HG02678 (cell line): ENCODE results near the gene AHCYL2.

Experiments used
- ATAC-seq: cut with Tn5 transposase; IDR thresholded peaks from one replicate; pipeline ENCODE4 v1.9.1; 2021; ENCODE audit warnings: mild to moderate bottlenecking, moderate library complexity; ENCODE audit not compliant: unreplicated experiment

AHCYL2 gene

DNA sequence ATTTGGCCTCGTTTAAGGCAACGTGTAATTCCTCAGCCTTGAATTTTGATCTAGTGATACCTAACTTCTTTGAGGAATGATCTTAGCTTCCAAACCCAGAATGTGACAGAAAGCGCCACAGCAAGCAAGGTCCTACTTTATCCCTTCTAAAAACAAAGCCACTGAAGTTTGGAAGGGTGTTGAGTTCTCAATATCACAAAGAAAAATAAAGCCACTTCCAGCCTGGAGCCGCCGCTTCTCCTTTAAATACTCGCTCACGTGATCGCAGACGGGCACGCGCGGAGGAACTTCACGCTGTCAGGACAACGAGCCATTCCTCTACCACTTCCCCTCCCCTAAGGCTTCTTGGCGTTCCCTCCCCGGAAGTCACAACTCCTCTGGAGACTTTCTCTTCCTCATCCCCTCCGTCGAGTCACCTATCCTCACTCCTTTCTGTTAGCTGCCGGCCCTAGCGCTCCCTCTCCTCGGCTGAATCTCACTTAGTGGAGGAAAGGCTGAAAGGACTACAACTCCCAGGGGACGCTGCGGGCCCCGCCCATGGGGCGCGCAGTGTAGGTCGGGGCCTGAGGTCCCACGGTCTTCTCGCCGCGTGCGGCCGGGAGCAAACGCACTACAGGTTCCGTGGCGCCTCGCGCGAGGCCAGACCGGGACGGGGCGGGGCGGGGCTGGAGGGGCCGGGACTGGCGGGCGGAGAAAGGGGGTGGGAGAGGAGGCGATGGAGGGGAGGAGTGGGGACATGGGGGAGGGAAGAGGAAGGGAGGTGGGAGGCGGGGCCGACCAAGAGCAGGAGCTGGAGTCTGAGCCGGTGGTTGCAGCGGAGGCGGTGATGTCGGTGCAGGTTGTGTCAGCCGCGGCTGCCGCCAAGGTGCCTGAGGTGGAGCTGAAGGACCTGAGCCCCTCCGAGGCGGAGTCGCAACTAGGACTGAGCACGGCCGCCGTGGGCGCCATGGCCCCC lies at the start of gene AHCYL2:
Gene AHCYL2 (plus strand): TSS at position 780 of the 955 bp plus-strand sequence.
- peak; percentile 90 for ATAC-seq

DNA sequence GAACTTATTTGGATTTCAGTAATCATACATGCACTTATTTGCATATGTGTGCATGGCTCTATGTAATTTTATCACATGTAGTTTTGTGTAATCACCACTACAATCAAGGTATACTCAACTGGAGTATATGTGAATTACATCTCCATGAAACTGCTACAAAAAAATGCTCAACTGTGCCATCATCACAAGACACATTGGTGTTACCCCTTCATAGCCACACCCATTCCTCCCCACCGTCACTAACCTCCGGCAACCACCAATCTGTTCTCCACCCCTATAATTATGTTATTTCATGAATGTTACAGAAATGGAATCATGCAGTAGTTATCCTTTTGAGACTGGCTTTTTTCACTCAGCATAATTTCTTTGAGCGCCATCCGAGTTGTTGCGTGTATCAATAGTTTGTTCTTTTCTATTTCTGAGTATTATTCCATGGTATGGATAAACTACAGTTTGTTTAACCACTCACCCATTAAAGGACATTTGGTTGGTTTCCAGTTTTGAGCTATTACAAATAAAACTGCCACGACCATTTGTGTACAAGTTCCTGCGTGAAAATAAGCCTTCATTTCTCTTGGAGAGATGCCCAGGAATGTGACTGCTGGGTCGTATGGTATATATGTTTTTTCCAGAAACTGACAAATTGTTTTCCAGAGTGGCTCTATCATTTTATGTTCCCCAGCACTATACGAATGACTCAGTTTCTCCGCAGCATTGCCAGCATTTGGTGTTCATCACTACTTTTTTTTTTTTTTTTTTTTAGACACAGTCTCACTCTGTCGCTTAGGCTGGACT lies 47.7 kb upstream of the AHCYL2 start:
- ATAC-seq = no peak

DNA sequence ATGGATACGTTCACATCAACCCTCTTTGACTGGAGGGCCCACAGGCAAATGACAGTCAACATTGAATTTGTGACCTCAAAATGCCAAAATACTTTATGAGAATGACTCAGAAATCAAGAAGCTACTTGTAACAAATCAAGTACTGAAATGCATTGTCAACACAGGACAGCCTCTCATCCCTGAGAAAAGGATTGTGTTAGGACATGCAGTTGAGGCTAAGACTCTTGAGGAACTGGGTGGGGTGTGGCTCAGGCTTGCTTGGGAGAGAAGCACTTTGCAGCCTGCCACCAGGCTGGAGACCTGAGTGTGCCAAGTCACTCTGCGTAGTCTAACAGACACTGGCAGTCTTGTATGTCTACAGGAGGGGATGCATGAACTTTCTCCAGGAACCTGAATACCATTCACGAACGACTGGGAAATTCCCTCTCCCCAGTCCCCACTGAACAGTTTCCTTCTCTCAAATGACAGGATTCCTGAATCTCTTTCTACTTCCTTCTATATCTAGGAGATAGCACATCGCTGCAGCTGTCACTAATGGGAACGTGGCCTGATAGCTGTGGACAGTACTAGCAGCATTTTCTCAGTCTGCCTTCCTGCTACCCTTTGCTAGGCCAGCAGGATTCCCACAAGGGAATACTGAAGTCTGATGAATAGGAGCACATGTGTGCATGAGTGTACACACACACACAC lies 39.7 kb upstream of the AHCYL2 start:
- no peak for ATAC-seq

DNA sequence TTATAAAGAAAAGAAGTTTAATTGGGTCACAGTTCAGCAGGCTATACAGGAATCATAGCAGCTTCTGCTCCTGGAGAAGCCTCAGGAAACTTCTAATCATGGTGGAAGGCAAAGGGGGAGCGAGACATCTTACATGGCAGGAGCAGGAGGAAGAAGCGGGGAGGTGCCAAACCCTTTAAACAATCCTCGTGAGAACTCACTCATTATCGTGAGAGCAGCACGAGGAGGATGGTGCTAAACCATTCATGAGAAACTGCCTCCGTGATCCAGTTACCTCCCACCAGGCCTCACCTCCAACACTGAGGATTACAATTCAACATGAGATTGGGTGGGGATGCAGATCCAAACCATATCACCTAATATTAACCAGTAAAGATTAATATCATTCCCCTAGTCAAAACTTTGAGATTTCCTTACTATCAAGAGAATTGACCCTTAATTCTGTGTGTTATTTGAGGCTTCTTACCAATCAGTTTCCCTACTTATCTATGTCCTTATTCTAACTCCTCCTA lies 38.0 kb upstream of the AHCYL2 start:
- ATAC-seq = no peak

DNA sequence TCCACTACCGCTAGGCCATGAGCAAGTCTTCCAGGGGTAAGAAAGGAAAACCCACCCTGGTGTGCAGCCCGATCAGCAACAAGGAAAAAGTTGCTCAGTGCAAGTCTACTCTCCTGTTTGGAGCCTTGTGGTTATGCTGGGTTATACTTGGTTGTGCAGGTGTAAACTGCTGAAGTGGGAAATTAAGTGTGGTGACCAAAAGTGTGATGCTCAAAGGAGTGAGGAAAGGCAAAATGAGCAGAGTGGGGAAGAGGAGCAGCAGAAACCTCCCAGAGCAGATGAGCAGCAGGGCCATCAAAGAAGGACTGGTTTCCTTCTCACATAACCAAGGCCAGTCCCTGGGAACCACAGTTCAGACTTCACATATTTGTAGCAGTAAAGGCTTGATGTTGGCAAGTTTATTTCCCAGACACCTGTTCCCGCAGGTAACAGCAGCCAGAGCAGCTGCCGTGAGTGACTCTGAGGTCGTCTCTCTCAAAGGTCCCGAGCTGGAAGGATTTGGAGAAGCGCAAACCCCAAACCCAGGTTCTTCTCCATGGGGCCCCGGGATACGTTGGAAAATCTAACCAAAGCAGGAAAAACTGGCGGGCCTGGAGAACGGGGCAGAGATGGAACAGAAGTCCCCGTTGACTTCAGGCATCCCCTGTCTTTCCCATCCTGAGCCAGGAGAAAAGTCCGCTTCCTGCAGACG lies 37.0 kb upstream of the AHCYL2 start:
- ATAC-seq = no peak

DNA sequence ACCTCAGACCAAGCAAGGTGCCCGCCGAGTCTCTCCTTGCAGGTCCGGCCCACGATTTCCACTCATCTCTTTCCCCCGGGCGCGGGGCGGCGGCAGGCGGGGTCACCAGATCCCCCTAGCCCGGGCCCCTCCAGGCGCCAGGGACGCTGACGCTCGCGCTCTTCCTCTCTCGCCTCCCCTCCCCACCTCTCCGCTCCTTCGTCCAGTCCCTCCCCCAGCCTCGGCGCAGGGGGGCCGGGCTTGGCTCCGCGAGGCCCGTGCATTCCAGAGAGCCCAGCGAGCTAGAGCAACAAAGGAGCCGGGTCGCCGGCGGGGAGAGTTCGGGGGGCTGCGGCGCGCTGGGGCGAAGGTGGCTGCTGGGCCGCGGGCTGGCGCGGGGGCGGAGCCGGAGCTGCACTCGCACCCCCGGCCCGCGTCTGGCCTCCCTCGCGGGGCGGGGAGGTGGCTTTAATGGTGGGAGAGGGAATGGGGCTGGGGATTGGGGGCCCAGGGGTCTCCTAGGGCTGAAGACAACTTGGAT lies 36.4 kb upstream of the AHCYL2 start, which contains the start of gene SMO:
Gene SMO (plus strand): TSS at position 262 of the 520 bp plus-strand sequence. CDS start 519 bp downstream, outside the sequence.
- no peak for ATAC-seq

DNA sequence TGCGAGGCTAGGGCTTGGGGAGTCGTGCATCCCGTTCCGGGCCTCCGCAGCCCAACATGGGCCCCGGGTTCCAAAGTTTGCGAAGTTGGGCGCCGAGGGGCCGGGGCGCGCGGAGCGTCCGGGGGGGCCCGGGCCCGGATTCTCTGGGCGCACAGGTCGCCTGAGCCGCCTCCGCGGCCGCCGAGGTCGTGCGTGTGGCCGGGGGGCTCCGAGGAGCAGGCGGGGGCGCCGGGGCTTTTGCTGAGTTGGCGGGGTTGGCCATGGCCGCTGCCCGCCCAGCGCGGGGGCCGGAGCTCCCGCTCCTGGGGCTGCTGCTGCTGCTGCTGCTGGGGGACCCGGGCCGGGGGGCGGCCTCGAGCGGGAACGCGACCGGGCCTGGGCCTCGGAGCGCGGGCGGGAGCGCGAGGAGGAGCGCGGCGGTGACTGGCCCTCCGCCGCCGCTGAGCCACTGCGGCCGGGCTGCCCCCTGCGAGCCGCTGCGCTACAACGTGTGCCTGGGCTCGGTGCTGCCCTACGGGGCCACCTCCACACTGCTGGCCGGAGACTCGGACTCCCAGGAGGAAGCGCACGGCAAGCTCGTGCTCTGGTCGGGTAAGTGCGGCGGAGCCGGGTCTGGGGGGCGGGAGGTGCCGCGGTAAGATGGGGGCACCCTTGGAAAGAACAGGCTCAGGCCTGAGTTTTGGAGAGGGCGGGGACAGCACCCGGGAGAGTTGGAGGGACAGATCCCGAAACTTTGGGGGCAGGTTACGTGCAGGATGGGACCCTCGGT lies 35.8 kb upstream of the AHCYL2 start:
- no peak for ATAC-seq

DNA sequence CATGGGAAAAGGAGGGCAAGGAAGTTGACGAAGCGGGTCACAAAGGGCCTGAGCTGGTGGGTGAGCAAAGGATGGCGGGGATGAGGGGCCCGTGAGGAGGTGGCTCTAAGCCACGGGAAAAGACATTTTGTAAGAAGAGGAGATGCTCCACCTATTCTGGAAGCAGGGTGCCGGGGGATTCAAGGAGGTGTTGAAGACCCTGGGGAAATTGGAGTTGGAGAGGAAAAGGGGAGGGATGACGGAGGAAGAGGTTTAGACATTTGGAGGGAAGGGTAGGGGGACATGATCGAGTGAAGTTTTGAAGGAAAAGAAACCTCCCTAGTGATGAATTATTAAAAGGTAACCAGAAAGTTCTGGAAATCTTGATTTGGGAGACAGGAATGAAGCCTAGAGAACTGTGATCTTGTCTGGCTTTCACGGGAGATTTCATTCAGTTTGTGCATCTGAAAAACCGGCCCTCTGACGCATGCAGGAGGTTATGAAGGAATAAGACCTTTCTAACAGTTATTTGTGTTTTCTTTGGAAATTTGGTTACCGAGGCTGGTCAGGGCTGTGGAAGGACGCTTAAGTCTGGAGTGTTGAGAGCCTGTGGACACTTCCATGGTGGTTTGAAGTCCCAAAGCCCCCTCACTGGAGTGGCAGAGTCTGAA lies 35.0 kb upstream of the AHCYL2 start:
- ATAC-seq = no peak

DNA sequence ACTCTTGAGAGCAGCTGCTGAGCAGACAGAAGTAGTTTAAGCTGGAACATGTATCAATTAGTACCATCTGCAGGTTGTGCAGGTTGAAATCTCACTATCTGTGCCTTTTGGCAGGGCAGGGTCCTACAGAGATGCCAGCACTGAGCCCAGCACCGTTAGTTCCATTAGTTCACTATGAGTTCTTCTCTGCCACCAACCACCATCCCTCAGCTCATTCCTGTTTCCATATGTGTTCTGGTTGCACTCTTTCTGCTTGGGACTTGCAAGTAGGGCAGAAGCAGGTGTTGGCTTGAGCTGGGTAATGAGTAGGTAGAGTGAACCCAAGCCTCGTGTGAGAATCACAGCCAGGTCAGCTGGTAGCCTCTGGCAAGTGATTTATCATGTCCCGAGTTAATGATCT lies 33.6 kb upstream of the AHCYL2 start:
- no peak for ATAC-seq

DNA sequence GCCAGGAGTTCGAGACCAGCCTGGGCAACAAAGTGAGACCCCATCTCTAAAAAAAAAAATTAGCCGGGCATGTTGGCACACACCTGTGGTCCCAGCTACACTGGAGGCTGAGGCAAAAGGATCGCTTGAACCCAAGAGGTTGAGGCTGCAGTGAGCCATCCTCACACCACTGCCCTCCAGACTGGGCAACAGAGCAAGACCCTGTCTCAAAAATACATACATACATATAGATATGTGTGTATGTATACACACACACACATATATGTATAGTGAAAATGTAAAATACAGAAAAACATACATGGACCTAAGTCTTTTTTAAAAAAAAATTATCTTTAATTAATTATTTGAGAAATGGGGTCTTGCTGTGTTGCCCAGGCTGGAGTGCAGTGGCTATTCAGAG lies 30.9 kb upstream of the AHCYL2 start:
- no peak for ATAC-seq

DNA sequence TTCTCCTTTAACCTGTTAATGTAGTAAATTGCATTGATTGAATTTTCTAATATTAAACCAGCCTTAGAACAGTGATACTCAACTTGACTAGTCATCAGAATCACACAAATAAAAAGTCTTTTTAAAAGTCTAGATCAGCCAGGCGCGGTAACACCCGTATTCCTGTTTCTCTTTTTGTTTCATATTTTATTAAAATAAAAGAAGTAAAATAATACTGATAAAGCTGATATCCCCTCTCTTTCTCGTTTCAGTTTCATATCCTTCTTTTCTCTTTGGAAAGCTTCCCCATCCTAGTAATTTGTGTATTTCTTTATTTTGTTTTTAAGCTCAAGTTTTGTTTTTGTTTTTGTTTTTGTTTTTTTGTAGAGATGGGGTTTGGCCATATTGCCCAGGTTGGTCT lies 27.1 kb upstream of the AHCYL2 start:
- no peak for ATAC-seq

DNA sequence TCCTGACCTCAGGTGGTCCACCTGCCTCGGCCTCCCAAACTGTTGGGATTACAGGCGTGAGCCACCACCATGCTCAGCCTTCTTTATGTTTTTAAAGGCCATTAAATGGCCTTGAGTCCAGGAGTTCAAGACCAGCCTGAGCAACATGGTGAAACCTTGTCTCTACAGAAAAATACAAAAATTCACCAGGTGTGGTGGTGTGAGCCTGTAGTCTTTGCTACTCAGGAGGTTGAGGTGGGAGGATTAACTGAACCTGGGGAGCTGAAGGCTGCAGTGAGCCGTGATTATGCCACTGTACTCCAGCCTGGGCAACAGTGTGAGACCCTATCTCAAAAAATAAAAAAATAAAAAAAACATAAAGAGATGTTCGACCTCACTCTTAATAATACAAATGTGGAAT lies 25.4 kb upstream of the AHCYL2 start:
- ATAC-seq = no peak

DNA sequence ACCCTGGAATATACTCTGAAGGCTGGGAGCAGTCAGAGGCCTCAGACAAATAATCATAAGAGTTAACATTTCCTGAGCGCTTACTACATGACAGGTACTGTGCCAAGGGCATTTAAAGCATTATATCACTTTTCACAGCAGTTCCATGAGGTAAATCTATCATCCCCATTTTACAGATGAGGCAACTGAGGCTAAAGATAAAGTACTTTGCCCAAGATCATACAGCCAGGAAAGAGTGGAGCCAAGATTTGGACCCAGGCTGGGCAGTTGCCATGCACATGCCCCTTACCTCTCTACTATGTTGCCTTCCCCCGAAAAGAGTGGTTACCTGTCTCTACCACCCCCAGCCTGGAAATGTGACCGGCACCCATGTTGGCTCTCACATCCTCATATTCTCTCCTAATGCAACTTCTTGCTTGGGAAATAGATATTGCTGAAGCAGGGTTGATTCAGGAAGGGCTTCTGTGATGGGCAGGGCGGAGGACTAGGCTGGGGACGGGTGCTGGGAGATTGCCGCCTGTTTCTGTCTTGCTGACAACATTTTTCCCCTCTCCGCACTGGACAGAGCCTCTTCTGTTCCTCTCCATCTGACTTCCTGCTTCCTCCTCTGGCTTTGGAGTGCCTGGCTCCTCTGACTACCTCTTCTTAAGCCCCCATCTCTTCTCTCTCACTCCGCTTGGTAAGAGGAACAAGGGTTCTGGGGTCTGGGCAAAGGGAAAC lies 22.6 kb upstream of the AHCYL2 start:
- ATAC-seq = no peak

DNA sequence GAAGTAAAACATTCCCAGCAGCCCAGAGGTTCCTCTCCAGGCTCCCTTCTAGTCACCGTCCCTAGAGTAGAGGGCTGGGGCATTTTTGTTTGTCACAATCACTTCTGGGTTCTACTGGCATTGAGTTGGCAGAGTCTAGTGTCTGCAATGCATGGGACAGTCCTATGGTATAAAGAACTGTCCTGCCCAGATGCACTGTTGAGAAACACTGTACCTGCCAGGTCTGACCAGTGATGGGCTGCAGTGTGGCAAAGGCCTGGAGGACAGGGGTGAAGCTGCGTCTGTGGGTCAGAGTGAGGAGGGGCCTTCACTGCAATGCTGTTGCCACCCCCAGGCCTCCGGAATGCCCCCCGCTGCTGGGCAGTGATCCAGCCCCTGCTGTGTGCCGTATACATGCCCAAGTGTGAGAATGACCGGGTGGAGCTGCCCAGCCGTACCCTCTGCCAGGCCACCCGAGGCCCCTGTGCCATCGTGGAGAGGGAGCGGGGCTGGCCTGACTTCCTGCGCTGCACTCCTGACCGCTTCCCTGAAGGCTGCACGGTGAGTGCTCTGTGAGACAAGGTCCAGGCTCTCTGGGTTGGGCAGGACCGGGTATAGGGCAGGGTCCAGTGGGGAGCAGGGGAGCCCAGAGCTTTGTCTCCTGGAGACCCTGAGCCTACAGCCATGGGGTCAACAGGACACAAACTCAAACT lies 21.6 kb upstream of the AHCYL2 start:
- ATAC-seq = no peak

DNA sequence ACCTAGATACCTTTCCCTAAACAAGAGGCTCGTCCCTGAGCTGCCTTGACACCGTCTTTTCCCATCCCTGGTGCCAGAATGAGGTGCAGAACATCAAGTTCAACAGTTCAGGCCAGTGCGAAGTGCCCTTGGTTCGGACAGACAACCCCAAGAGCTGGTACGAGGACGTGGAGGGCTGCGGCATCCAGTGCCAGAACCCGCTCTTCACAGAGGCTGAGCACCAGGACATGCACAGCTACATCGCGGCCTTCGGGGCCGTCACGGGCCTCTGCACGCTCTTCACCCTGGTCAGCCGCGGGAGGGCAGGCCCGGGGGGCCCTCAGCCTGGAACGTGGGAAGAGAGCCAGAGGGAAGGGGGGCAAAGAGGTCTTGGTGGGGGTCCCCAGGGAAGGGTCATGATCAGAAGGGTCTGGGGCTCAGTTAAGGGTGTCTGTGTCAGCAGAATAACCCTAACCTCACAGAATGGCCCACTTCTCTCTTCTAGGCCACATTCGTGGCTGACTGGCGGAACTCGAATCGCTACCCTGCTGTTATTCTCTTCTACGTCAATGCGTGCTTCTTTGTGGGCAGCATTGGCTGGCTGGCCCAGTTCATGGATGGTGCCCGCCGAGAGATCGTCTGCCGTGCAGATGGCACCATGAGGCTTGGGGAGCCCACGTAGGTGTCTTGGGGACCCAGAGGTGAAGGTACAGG lies 19.6 kb upstream of the AHCYL2 start:
- ATAC-seq = no peak

DNA sequence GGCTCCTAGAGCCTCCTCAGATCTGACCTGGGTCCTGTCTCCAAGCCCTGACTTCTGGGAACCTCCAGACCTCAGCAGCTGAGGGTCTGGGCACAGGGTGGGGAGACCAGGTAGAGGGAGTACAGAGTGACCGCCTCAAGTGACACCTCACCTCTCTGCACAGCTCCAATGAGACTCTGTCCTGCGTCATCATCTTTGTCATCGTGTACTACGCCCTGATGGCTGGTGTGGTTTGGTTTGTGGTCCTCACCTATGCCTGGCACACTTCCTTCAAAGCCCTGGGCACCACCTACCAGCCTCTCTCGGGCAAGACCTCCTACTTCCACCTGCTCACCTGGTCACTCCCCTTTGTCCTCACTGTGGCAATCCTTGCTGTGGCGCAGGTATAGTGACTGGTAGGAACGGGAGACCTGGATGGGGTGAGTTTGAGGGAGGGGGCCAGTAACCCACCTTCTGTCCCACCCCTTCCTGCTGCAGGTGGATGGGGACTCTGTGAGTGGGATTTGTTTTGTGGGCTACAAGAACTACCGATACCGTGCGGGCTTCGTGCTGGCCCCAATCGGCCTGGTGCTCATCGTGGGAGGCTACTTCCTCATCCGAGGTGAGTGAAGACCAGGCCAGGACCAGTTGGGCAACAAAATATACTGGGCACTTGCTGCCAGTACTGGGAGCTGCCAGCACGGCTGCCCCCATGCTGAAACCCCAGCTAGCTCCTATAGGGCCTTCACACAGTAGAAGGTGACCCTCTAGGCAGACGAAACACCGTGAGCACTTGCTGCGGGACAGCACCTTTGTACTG lies 18.6 kb upstream of the AHCYL2 start:
- ATAC-seq = no peak
